ENCODE results near the gene ERICH6B.

The ERICH6B gene

DNA sequence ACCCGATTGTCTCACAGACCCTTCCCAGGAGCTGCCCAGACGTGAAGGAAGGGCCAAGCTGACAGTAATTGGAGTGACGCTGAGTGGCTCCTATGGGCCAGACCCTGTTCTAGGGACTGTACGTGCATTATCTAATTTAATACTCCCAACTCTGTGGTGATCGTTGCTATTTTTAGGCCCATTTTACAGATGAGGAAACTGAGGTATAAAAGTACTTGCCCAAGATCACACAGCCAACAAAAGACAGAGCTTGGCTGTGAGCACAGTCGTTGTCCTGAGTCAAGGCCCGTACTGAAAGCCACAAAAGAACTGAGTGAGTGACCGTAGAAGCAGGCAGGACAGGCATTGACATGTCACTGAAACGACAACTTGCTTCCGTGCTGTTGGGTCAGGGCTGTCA, 74.7 kb downstream of the ERICH6B start:
- no peak for DNase-seq

DNA sequence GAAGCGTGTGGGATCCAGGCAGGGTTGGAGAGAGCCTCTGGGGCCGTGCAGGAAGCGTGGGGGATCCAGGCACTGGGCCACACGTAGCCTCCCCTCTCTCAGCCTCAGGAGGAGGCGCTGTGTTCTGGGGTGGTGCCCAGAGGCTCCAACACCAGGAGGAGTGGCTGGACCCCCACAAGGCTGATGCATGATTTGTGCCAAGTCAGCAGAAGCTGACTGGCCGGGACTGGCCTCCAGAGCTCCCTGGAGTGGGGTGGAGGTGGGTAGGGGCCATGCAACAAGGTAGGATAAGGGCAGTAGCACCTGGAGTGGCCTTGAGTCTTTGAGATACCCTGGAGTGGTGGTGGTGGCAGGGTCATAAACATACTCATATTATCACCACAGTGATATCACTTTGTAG, 75.3 kb downstream of the ERICH6B start:
- DNase-seq = no peak

DNA sequence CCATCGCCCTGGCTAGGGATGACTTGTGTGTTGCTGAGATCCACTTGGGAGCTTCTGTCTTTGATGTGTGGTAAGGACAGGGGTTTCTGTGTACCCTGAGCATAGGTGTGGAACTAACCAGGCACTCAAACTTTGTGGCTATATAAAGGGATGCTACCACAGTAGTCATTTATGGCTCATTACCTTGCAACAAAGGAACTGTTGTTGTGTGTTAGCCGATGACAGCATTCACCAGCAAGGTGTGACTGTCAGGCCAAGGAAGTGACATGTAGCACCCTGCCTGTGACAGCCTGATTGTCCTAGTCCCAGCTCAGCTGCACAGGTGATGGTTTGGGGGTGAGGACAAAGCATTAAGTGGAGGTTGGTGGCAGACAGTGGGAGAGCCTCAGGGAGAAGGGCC, 77.2 kb downstream of the ERICH6B start:
- DNase-seq = no peak

DNA sequence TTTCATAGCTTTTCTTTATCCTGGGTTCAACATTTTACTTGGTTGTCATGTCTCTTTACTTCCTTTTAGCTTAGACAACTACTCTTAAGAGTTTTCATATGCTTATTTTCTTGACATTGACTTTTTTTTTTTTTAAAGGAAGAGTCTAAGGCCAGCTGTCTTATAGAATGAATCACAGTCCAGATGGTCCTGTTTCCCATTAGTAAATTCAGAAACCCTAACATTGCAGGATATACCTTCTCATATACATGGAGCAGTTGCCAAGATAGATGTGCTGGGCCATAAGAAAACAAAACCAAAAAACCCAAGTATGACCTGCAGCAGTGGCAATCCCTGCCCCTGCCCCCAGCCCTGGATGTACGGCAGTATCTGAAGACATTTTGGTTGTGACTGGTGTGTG, 78.0 kb downstream of the ERICH6B start:
- no peak for DNase-seq

GRCh38 chr13:45536224-45536623, 79.3 kb downstream of the ERICH6B start:
- DNase-seq = no peak

DNA sequence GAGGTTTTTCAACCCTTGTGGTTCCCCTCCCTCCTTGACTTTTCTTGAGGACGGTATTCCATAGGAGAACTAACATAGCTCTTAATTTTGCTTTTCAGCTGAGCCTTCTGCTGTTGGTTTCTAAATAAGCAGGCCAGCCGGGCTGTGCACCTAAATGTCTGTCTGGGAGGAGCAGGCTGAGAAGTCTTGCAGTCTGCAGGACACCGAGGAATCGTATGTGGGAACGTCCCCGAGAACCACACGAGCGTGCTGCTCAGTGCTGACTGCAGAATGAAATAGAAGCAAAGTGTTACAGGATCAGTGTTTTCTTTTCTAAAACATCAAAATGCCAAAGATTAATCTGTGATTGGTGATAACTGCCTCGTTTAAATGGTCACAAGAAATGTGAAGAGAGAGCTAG, 80.9 kb downstream of the ERICH6B start:
- DNase-seq = no peak

DNA sequence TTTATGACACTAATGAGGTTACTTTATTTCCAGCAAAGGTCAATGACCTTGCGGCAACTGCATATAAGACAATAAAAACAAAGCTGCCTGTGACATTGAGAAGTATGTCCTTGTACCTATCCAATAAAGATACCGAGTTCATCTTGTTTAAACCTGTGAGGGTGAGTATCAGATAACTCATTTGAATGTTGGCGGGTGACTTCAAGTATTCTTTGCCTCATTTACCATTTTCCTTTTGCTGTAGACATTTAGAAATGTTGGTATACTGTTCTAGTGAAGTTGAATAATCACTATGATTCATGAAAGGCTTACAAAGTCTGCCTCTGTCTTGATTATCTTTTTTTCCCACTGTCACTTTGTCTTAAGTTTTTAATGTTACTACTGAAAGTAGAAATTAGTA, 85.8 kb downstream of the ERICH6B start:
- no peak for DNase-seq

DNA sequence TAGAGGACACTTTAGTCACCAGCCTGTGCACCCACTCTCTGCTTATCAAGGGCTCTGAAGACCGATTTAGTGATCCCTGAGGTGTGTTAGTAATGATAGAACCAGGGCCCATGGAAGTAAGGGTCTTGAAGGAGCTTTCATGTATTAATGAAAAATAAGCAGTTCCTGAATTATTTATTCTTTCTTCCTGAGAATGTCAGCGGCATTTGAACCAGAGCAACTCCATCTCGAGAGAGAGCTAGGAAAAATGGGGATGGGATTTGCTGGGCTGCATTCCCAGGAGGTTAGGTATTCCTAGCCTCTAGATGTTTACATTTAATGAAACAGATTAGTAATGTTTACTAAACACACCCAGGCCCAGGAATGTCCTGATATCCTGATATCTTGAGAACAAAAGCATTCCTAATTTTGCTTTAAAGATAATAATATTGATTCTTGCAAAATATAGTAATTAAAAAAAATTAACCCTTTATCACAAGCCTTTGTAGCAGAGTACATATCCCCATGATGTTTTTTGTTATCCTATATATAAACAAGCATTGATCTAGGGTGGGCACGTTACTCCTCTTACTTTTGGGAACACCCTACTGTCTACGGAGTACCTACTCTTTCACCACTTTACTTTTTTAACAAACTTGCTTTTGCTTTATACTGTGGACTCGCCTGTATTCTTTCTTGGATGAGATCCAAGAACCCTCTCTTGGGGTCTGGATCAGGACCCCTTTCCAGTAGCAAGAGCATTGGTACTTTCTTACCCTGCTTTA, 87.7 kb downstream of the ERICH6B start:
- DNase-seq = no peak

GRCh38 chr13:45522571-45522970, 93.0 kb downstream of the ERICH6B start:
- no peak for DNase-seq

GRCh38 chr13:45521297-45521696, 94.2 kb downstream of the ERICH6B start:
- no peak for DNase-seq

DNA sequence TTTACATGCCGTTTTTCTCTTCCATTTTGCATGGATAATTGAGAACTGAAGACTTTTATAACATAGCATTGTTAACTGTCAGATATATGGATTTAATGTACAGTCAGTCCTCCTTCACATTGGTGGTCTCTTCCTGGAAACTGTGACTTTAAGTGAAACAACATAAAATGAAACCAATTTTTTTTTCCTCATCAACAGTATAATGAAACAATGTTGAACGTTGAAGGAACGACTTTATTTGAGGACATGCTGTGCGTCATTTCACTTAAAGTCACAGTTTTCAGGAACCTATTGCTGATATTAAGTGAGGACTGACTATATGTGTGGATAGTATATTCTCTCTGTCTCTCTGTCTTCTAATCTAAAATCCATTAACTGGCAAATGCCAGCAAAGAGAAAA, 96.0 kb downstream of the ERICH6B start:
- DNase-seq = no peak

DNA sequence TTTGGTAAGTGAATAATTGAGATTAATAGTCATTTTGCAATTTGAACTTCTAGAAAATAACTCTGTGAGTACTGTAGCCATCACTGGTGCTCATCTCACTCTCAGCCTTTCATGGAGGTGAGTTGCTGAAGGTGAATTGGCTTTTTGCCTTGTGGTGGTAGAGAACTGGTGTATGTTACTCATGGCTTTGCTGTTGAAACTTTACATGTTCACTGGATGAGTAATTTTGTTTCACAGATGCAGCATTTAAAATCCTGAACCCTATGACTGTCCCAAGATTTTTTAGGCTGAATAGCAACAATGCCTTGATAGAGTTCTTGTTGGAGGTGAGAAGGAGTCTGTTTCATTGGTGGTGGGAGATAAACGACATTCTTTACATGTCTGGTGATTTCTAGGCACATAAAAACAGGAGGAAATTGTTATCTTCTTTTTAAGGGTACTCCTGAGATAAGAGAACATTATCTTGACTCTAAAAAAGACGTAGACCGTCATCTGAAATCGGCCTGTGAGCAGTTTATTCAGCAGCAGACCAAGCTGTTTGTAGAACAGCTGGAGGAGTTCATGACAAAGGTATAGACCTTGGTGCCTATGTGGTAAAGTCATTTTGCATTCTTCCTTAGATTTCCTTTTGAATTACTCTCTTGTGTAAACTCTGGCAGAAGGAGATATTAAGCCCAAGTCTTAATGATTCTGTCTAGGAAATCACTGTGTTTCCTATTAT, 96.9 kb downstream of the ERICH6B start:
- DNase-seq = no peak

DNA sequence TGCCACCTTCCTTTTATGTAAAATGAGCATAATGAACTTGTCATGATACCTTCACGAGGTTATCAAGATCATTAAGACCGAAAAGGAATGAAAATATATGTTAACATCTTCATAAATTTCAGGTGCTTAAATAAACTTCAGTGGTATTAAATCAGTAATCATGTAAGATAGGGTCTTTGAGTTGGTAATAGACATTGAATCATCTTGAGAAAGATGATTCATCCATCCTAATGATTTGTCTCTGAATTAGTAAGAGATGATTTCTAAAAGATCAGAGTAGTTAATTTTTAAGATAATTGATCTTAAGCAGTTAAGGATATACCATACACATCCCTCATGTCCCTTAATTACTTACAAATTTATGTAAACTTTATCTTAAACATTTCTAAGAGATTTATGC, 98.8 kb downstream of the ERICH6B start:
- DNase-seq = no peak

DNA sequence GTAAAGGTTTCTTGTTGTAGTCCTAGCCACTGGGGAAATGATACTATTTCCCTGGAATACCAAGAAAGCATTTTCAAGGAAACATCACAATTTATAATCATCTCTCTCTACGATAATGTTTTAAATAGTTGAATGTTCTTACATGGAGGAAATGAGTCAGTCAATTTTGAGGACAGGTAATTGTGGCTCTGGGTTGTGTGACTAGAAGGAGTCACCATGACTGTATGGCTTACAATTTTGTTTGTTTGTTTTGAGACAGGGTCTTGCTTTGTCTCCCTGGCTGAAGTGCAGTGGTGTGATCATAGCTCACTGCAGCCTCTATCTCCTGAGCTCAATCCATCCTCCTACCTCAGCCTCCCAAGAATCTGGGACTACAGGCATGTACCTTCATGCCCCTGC, 103.4 kb downstream of the ERICH6B start:
- DNase-seq = no peak

DNA sequence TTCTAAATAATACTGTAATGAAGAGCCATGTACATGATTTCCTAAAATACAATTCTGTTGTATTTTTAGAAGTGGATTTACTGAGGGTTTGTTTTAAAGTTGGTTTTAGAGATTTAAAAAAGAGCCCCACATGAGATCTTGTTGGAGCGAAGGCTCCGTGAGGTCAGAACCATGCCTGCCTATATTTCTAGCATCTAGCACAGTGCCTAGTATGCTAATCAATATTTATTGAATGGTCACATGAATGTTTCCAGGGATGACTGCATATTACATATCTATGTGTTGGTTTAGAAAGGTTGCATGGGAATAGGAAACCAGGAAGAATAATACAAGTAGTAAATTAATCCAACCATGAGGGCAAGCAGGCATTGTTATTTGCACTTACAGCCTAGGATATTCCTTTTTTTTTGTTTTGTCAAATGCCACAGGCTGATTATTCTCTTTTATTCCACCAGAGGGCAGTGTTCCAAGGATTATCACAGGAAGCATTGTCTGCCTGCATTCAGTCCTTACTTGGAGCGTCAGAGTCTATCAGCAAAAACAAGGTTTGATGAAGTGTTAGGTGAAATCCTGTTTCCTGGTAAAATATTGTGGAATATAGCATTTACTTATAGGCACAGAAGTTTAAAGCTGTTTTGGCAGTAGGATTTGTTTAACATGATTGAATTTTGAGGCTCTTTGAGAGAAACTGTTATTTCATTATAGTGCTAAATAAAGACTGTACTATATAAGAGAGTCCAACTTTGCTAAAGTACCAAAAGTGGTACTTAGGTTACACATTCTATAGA, 104.0 kb downstream of the ERICH6B start:
- DNase-seq = peak; percentile 89

DNA sequence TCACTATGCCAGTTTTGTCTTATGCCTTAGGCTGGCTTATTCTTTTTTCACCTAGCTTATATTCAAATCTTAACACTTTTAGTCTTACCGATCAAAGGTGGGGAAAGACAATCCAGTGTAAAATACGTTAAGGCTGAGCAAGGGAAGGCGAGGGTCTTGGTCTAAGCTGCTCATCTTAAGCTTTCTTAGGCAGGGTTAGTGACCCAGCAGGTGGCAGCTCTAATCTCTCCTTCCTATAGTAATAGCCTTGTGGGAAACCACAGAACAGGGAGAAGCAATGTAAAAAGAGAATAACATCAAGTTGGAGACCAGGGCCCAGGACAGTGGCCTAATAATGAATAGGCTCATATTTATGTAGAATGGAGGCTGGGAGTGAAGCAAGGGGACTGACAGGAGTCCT, 104.9 kb downstream of the ERICH6B start:
- DNase-seq = peak; percentile 96

GRCh38 chr13:45508776-45509175, 106.8 kb downstream of the ERICH6B start:
- peak; percentile 36 for DNase-seq

GRCh38 chr13:45506811-45507210, 108.7 kb downstream of the ERICH6B start:
- DNase-seq = no peak

DNA sequence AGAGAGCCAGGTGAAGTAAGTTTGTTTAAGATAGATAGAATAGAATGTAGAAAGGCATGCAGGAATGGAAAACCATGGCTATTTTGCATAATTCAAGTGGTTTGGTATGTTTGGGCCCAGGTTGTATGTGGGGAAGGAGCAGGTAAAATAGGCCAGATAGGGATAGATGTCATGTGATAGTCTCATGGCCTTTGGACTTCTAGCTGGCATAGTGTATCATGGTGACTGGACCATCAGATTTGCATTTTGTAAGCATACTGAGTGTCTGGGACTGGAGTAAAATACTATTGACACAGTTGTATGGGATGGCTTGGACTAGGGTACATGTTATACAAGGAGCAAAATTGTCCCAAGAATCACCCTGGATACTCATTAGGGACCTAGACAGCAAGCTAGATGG, 111.9 kb downstream of the ERICH6B start:
- DNase-seq = no peak

- no peak for DNase-seq
These were observed 114.4 kb downstream of the ERICH6B start for GRCh38 chr13:45501175-45501526.

DNA sequence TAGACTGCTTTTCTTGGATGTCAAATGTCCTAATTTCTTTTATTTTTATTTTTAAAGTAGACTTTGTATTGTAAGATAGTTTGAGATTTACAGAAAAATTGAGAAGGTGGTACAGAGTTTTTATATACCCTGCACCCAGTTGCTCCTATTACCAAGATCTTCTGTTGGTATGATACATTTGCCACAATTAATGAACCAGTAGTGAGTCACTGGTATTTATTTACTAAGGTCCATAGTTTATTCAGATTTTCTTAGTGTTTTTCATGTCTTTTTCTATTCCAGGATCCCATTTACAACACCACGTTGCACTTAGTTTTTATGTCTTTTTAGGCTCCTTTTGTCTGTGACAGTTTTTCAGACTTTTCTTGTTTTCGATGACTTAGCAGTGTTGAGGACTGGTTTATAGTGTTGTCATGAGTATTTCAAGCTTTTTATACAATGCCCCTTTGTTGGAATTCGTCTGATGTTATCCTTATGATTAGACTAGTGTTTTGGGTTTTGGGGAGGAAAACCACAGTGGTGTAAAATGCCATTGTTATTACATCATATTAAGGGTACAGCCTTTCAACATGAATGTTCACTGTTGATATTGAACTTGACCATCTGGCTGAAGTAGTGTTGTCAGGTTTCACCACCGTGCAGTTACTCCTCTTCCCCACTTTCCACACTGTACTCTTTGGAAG, 114.9 kb downstream of the ERICH6B start:
- no peak for DNase-seq

- DNase-seq = no peak
These were observed 118.6 kb downstream of the ERICH6B start for GRCh38 chr13:45496942-45497341.

GRCh38 chr13:45492538-45492937, 123.0 kb downstream of the ERICH6B start:
- DNase-seq = no peak

Measured in NCI-H82 (cell line).